GM21529 (cell line): ENCODE measurements around the gene SDK1.
"Not testable (repeated sequence)": the region's sequence is repeated elsewhere in the genome, so short reads cannot be mapped to it uniquely, and the experiment has no call there.

Experiments used
- ATAC-seq: cut with Tn5 transposase; IDR thresholded peaks from one replicate; pipeline ENCODE4 v1.9.1; 2021; ENCODE audit not compliant: unreplicated experiment

The SDK1 gene

DNA sequence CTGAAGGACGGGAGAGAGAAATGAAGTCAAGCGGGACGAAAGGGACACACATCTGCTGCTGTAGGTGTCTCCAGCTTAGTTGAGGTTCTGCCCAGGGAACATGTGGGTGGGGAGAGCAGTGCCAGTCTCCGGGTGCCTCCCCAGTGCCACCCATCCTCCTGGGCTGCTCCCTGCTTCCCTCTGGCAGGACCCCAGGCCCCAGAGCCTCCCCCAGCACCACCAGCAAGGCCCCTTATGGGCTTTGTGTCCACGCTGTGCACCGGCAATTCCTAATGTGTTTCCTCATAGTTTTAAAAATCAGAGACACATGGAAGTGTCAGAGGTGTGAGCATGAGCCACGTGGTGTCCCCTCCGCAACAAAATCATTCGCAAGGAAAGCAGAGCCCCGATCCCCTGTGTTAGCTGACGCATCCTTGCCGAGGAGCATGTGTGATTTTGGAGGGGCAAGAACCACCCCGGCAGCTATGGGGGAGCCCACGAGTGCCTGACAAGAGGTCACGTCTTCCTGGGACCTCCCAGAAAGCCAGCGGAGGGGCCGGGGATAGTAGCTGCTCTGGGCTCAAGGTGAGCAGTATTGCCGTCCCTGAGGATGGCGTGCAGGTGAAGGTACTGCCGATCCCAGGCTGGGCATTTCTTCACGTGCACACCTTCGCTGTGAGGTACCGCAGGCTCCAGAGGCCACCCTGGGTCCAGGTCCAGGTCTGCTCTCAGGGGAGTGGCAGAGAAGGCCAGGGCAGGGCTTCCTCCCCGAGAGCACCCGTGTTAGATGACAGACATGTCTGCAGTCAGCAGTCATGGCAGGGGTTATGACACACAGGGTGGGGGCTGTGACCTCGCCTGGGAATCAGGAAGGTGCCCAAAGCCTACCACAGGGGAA lies 932.8 kb downstream of the SDK1 start:
- no peak for ATAC-seq

- no peak for ATAC-seq
Observed at GRCh38 chr7:4234498-4234855, 933.4 kb downstream of the SDK1 start.

GRCh38 chr7:4234886-4235285 lies 933.8 kb downstream of the SDK1 start:
- no peak for ATAC-seq

DNA sequence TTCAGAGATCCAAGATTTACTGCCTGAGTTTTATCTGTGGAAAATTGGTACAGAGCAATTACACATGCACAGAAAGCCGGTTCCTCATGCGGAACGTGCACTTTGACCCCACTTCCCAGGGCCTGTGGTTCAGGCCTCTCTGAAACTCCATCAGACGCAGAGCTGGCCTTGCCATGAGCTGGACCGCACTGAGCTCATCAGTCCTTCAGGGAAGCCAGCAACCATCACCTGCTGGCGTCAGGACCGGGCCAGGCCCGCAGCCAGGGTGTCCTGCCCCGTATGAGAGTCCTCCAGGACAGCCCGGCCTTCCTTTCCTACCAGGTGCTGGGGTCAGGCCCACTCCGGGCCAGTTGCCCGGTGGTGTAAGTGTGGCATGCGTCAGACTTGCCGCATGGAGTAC lies 934.5 kb downstream of the SDK1 start:
- no peak for ATAC-seq

DNA sequence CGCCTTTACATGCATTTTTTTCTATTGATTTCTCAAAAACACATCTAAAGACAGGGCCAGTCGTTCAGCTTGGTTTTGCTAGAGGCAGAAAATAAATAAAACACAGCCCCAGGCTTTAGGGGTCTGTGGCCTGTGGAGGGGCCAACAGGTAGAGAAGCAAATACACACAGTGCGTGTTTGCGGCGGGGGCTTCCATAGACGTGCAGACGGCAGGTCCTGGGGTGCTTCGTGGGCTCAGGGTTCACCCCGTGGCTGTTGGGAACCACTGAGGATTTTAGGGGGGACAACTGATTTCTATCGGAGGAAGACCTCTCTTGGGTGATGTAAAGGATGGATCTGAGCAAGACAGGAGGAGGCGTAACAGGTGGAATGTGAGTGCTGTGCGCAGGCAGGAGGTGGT lies 935.3 kb downstream of the SDK1 start:
- ATAC-seq, result no peak

GRCh38 chr7:4236873-4237272 lies 935.8 kb downstream of the SDK1 start:
- ATAC-seq, result not testable (repeated sequence)

DNA sequence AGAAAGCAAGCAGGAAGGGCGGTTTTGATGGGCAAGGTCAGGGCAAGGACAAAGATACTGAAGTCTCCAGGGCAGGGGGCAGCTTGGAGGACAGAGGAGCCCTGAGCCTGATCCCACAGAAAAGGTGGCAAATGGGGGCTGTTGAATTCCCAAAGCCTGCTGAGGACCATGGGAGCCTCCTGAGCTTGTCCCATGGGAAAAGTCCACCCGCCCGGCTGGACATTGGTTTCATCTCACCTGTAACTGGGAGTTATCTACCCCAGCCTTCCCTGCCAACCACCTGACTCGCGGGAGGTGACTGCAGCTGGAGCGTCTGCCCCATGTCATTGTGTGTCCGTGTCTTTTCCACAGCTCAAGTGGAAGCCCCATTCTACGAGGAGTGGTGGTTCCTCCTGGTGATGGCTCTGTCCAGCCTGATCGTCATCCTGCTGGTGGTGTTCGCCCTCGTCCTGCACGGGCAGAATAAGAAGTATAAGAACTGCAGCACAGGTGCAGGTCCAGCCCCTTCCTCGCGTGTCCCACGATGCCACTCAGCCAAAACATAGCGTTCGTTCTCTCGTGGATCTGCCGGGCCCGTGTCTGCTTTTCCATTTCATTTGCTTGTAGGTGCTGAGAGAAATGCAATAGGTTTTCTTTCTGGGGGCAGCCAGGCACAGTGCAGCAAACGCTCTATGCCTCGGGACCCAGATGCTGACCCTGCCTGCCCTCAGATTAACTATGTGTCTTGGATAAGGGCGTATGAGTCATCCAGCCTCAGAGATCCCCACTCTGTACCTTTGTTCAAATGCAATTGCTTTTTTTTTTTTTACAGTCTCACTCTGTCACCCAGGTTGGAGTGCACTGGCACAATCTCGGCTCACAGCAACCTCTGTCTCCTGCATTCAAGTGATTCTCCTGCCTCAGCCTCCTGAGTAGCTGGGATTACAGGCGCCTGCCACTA lies 936.5 kb downstream of the SDK1 start:
- no peak for ATAC-seq

DNA sequence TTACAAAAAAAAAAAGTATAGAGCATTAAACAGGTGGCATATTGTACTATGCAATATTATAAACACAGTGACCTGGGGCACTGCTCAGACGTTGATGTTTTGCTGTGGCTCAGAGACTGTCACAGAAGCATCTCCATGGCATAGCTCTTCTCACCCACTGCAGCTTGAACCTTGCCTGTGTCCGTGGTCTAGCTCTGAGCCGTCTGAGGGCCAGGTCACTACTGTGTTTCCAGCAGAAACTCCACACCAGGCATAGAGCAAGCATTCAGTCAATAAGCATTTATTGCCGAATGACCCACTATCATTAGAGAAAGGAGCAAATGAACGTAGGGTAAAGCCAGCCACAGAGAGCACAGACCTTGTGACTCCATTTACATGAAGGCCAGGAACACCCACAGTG lies 937.8 kb downstream of the SDK1 start:
- ATAC-seq, result no peak

DNA sequence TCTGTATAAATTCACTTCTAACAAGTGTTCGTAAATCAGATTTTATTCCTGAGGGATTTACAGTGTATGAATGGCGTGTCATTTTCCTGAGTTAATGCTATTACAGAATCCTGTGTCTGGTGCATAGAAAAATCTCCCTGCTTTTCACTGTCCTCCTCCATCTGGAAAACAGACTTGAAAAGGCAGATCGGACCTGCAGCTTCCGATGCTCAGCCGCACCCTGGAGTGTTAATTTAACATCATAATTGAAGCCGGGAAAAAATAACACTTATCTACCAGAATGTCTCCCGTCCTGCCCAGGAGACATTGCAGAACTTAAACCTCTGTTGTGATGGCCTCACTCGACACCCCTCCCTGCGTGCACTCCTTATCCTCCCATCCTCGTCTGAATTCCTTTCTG lies 939.0 kb downstream of the SDK1 start:
- no peak for ATAC-seq

DNA sequence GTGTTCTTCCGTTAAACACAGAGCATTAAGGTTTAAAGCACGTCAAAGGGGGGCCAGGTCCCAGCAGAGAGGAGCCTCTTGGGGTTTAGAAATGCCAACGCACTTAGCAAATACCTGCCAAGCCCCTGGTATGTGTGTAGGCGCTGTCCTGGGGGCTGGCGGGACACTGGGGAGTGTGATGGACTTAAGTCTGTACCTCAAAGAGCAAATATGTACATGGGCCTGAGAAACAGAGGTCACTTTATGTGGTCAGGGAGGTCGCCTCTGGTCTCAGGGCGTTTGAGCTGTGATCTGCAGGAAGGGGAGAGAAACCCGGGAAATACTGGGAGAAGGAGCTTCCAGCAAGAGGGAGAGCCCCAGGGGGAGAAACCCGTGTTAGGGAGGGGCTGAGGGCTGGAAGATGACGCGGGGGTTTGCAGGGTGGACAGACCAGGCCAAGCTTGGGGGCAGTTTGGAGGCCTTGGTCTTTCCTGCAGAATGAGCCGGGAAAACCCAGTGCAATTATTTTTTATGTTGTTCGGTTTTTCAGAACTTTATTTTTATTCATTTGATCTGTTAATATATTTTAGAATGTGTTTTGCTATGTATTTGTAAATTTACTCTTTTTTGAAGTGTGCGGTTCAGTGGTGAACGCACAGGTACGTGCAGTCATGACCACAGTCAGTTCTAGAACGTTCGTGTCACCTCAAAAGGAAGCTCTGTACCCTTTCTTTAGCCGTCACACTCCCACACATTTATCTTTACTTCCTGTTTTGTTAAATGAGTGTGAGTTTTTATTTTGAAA lies 939.7 kb downstream of the SDK1 start:
- no peak for ATAC-seq

DNA sequence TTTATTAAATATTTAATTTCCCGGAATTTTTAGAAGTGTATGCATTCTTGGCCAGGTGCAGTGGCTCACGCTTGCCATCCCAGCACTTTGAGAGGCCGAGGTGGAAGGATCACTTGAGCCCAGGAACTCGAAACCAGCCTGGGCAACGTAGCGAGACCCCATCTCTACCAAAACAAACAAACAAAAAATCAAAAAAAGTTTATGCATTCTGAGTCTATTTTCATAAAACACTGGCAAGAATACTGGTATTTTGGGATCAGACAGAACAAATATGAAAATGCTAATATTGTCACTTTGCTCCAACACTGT lies 940.2 kb downstream of the SDK1 start:
- no peak for ATAC-seq

DNA sequence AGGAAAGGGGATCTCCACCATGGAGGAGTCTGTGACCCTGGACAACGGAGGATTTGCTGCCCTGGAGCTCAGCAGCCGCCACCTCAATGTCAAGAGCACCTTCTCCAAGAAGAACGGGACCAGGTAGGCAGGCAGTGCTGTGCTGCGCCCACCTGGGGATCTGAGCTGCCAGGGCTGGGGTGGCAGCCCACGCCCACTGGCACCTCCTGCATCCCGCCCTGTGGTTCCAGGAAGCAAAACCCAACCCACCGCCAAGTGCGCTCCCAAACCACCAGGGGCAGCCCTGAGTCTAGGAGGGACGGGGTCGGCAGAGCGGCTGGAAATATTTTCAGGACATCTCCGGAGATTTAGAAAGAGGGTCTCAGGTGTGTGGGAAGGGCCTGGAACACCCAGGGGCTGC lies 940.7 kb downstream of the SDK1 start:
- no peak for ATAC-seq

GRCh38 chr7:4242706-4243105 lies 941.7 kb downstream of the SDK1 start:
- no peak for ATAC-seq

GRCh38 chr7:4244041-4244440 lies 943.0 kb downstream of the SDK1 start:
- no peak for ATAC-seq

DNA sequence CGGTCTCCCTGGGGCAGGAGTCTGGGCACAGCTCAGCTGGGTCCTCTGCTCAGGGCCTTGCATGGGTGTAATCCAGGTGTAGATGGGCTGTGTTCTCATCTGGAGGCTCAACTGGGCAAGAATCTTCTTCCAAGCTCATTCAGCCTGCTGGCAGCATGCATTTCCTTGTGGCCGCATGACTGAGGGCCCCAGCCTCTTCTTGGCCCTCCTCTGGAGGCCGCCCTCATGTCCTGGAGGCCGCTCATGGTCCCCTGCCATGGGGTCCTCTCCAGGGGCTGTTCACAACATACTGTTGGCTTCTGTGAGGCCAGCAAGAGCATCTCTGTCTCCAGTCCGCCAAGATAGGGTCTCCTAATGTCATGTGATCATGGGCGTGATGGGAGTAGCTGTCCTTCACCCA lies 943.6 kb downstream of the SDK1 start:
- no peak for ATAC-seq

GRCh38 chr7:4245135-4245865 lies 944.2 kb downstream of the SDK1 start:
- no peak for ATAC-seq

DNA sequence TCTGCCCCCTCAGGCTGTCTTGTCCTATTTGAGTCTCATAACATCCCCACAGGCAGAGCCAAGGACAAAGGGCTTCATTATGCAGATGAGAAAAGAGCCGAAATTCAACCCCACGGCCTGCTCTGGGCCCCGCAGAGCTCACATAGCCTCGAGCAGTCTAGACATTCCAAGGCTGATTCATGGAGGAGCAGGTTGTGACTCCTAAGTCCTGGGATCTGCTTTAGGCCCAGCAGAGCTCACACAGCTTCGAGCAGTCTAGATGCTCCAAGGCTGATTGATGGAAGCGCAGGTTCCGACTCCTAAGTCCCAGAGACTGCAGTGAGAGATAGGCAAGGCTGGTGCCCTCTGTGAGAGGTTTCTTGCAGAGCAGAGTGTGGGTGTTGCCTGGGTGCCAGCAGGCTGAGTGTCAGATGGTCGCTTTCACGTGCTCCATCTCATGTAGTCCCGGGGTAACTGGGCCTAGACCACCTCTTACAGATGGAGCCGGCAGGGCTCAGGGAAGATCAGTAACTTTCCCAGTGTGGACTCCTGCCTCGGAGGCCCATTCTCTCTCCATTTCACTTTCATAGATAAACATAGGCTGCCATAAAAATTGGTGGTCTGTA lies 944.9 kb downstream of the SDK1 start:
- no peak for ATAC-seq

DNA sequence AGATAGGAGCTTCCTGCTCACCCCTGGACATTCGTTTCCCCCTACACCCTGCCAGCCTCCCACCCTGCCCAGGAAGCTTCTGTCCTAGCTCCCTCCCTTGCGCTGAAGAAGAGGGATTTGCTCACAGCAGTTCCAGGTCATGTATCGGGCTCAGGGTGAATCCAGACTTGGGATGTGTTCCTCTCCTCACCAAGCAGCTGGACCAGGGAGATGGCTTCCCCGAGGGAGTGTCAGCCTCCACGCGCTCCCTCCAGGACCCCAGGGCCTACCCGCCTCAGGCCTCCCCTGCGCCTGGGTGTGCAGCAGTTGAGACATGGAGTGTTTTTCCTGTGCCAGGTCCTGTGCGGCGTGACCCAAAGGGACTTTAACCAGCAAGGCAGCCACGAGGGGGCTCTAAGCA lies 945.5 kb downstream of the SDK1 start:
- ATAC-seq, result no peak

DNA sequence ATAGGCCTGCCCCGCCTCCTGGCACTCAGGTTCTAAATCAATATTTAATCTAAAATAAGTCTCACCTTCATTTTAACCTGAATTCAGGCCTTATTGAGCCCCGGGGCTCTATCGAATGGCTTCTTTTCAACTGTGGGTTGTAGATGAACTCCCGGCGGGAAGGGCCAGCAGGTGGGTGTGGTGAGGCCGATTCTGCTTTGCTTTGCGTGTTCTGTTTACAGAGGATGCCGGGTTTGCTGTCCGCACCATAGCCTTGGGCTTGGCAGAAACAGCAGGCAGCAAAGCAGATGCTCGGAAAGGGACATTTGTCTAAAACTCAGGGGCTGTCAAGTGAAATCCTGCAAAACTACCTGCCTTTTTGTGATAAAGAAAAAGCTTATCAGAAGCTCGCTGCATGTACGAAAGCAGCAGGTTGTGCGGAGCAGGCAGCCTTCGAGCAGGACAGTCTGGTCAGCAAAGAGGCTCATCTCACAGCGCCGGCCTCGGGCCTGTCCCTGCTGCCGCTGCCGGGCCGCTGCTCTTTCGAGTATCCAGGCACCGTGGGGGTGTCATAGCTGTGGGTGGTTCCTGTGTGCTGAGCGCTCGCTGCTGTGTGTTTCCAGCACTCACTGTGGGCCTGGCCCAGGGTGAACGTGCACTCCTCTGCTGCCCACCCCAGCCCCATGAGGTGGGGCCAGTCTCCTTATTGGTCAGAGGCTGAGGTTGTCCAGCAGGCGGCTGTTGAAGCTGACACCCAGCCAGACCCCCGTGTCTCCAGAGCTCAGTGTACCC lies 946.2 kb downstream of the SDK1 start:
- no peak for ATAC-seq

DNA sequence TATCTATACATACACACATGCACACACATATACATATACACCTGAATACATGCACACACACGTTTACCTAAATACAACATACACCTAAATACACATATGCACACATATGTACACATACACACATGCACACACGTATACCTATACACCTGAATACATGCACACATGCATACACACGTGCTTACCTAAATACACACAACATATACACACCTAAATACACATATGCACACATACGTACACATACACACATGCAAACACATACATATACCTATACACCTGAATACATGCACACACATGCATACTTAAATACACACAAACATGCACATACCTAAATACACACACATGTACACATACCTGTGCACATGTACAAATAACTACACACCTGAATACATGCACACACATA lies 947.2 kb downstream of the SDK1 start:
- ATAC-seq, result no peak
